Measurements from ENCODE around the gene ANKRD9. TPM values are rescaled to one million over a fixed set of nuclear protein-coding genes. Genes with fewer than 3 reads are reported as not detected.
A peak's percentile ranks its signal among the peaks of the same experiment; 100 is the strongest.

The ANKRD9 gene, protein sequence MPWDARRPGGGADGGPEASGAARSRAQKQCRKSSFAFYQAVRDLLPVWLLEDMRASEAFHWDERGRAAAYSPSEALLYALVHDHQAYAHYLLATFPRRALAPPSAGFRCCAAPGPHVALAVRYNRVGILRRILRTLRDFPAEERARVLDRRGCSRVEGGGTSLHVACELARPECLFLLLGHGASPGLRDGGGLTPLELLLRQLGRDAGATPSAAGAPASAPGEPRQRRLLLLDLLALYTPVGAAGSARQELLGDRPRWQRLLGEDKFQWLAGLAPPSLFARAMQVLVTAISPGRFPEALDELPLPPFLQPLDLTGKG
- 21.5 TPM for polyA plus RNA-seq (2013, experiment 1 of 2)
- polyA plus RNA-seq (2013, experiment 2 of 2): 21.0 TPM

DNA sequence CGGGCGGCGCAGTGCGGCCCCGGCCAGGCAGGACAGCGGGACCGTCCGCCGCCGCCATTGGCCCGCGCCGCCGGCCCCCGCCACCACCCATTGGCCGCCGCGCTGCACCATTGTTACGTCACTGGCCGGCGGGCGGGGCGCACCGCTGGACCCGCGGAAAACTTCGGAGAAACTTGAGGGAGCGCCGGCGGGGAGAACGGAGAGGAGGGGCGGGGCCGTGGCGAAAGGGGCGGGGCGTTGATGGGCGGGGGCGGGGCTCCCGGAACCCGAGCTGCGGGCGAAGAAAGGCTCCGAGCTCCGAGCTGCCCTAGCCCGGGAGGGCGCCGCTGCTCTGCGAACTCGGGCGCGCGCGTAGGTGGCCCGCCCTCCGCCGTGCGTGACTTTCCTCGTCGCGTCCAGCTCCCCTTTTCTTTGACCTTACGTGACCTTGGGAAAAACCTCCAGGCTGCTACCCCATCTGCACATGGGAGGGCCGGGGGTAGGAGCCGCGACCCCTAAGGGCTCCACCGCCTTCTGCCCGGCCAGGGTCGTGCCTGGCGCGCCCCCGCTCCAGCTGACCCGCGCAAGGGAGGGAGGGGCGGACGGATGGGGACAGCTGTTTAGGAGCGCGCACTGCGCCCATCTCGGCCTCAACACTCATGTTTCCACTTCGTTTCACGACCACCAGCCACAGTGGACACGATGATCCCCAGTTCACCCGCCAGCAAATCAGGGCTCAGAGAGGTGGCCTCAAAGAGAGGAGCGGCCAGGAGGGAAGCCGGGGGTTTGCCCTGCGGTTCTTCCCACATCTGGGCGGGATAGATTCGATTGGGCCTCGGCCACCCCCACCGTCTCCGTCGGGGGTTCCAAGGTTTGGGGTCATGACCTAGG is at the start of gene ANKRD9:
TSS of gene ANKRD9 (minus strand) at position 31 of the 870 bp plus-strand sequence. CDS start 1,887 bp downstream, outside the sequence.
- H3K14ac ChIP-seq (ENCODE audit: low read length): peak within 1 kb of the TSS; percentile 82
- peak within 1 kb of the TSS; percentile 67 for H3K27ac ChIP-seq (replicated peaks; ENCODE audit: low read length)
- peak within 1 kb of the TSS; percentile 95 for H3K18ac ChIP-seq (ENCODE audit: low read length)
- peak; percentile 95 for DNase-seq (ENCODE audit: low spot score)
- peaks cover 13 to 21% of the 10 kb centered on the region in 2 donors for H3K4me1 ChIP-seq (ENCODE audit: control insufficient read depth in 2 of 2, insufficient read depth in 1 of 2, low read depth in 1 of 2, low read length in 2 of 2)
- peak within 1 kb of the TSS; percentile 94 for H2BK5ac ChIP-seq (ENCODE audit: low read length)
- H2BK120ac ChIP-seq (ENCODE audit: low read depth, low read length): peak within 1 kb of the TSS; percentile 24
- H4K91ac ChIP-seq (ENCODE audit: low read depth, low read length, poor library complexity): no peak within 1 kb of the TSS
- peak within 1 kb of the TSS; percentile 80 to 91 for H3K4me3 ChIP-seq (ENCODE audit: low read length in 2 of 2)
- peak within 1 kb of the TSS; percentile 91 for H3K23ac ChIP-seq (ENCODE audit: low read depth, low read length, poor library complexity)
- H2BK15ac ChIP-seq (ENCODE audit: low read length): peak within 1 kb of the TSS; percentile 75
- peak within 1 kb of the TSS; percentile 41 for H2BK12ac ChIP-seq (ENCODE audit: low read length)
- H3K27me3 ChIP-seq (ENCODE audit: control insufficient read depth in 3 of 3, insufficient read depth in 3 of 3, low read depth in 1 of 3, low read length in 3 of 3): no peaks in the 10 kb centered on the region
- H3K9me3 ChIP-seq (replicated peaks in 1 of 2; ENCODE audit: control insufficient read depth in 2 of 2, insufficient read depth in 1 of 2, low read depth in 1 of 2, low read length in 2 of 2): no peaks in the 10 kb centered on the region
- H3K9ac ChIP-seq (ENCODE audit: low read depth, low read length, poor library complexity): peak within 1 kb of the TSS; percentile 97
- H3K4me2 ChIP-seq (ENCODE audit: insufficient read depth, low read length, poor library complexity, severe bottlenecking): peak within 1 kb of the TSS; percentile 93
- H3K36me3 ChIP-seq (replicated peaks in 1 of 2; ENCODE audit: control insufficient read depth in 2 of 2, insufficient read depth in 2 of 2, low read length in 2 of 2): peaks cover 18 to 23% of the 10 kb centered on the region in 2 donors
- H4K8ac ChIP-seq (ENCODE audit: low read depth, low read length): no peak within 1 kb of the TSS
- peak within 1 kb of the TSS; percentile 98 for H2AFZ ChIP-seq (ENCODE audit: low read length)
- peak within 1 kb of the TSS; percentile 99 for H2AK5ac ChIP-seq (ENCODE audit: low read depth, low read length)
- no CpG with 5 or more reads among the region's 91 CpGs for WGBS, 2 donors (ENCODE audit: extremely low coverage in 2 of 2, insufficient read length in 2 of 2, insufficient replicate concordance in 1 of 2)
- H3K4ac ChIP-seq (ENCODE audit: low read length): peak within 1 kb of the TSS; percentile 97
- peaks cover 11% of the 10 kb centered on the region for H3K79me1 ChIP-seq (ENCODE audit: low read depth, low read length)

DNA sequence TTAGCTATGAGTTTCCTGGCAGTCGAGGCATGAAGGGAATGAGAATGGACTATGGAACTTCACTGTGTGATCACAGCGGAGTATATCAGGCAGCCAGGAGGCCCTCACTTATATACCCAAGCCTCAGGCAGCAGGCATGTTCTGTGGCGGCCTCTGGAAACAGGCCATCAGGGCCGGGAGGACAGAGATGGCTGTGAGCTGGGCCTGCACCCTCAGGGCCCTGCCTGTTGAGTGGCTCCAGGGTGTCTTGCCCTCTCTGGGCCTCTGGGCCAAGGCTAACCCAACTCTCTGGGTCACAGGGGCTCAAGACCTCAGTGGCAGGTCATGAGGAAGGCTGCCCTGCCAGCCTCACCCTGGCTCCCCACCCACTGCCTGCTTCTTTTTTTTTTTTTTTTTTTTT is 49.0 kb upstream of the ANKRD9 start:
- Histone ChIP-seq H4K91ac (ENCODE audit: low read depth, low read length, poor library complexity) (no peak overlapping the region), H2BK15ac (ENCODE audit: low read length) (peak overlapping the region; percentile 38), H3K27me3 (ENCODE audit: control insufficient read depth in 3 of 3, insufficient read depth in 3 of 3, low read depth in 1 of 3, low read length in 3 of 3) (peaks cover 0 to 17% (median 2%) of the 10 kb centered on the region in 3 experiments), H3K9me3 (replicated peaks in 1 of 2; ENCODE audit: control insufficient read depth in 2 of 2, insufficient read depth in 1 of 2, low read depth in 1 of 2, low read length in 2 of 2) (no peaks in the 10 kb centered on the region), H3K79me1 (ENCODE audit: low read depth, low read length) (peaks cover 4% of the 10 kb centered on the region), H3K14ac (ENCODE audit: low read length) (no peak overlapping the region), H3K4ac (ENCODE audit: low read length) (no peak overlapping the region), H2AK5ac (ENCODE audit: low read depth, low read length) (peak overlapping the region; percentile 91), H2BK12ac (ENCODE audit: low read length) (no peak overlapping the region), H2AFZ (ENCODE audit: low read length) (no peak overlapping the region), H3K9ac (ENCODE audit: low read depth, low read length, poor library complexity) (no peak overlapping the region), H4K8ac (ENCODE audit: low read depth, low read length) (no peak overlapping the region), H3K23ac (ENCODE audit: low read depth, low read length, poor library complexity) (no peak overlapping the region), H2BK5ac (ENCODE audit: low read length) (no peak overlapping the region), H2BK120ac (ENCODE audit: low read depth, low read length) (no peak overlapping the region), H3K4me3 (ENCODE audit: low read length in 2 of 2) (no peak overlapping the region), H3K18ac (ENCODE audit: low read length) (no peak overlapping the region), H3K4me2 (ENCODE audit: insufficient read depth, low read length, poor library complexity, severe bottlenecking) (no peak overlapping the region), H3K27ac (replicated peaks; ENCODE audit: low read length) (no peak overlapping the region), H3K36me3 (replicated peaks in 1 of 2; ENCODE audit: control insufficient read depth in 2 of 2, insufficient read depth in 2 of 2, low read length in 2 of 2) (no peaks in the 10 kb centered on the region), H3K4me1 (ENCODE audit: control insufficient read depth in 2 of 2, insufficient read depth in 1 of 2, low read depth in 1 of 2, low read length in 2 of 2) (peaks cover 0 to 2% of the 10 kb centered on the region in 2 donors)
- WGBS, 2 donors (ENCODE audit: extremely low coverage in 2 of 2, insufficient read length in 2 of 2, insufficient replicate concordance in 1 of 2): no CpG with 5 or more reads among the region's 4 CpGs
- no peak for DNase-seq (ENCODE audit: low spot score)

DNA sequence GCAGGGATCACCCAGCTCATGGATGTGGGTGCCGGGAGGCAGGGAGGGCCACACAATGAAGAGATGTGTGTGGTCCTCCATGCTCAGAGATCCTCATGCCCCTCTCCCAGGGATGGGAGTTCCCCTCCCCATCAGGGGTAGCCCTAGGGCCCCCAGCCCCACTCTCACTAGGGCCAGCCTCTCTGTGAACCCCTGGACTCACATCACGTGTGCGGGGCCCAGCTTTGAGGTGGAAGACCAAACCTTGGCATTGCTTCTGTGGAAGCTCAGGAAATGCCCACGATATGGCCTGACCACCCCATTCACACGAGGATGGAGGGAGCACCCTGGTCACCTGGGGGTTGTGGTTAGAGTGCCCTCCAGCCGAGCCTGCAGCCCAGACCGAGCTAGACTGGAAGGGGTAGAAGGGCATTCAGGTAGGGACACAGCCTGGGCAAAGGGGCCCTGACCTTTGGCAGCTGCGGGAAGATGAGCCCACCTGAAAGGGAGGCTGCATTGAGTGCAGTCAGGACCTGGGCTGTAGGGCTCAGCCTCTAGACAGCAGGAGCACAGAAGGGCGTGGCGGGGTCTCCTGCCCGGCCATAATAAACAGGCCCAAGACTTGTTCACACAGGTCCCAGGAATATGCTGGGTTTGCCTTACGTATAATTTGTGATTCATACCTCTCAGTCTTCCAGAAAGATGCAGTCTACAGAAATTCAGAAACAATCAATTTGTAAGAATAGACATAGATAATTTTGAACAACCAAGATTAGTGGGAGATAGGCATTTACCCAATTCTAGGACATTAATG is 48.1 kb upstream of the ANKRD9 start:
- Histone ChIP-seq H2AFZ (ENCODE audit: low read length) (no peak overlapping the region), H3K18ac (ENCODE audit: low read length) (peak overlapping the region; percentile 76), H2BK120ac (ENCODE audit: low read depth, low read length) (peak overlapping the region; percentile 47), H3K4me2 (ENCODE audit: insufficient read depth, low read length, poor library complexity, severe bottlenecking) (no peak overlapping the region), H4K91ac (ENCODE audit: low read depth, low read length, poor library complexity) (no peak overlapping the region), H3K27ac (replicated peaks; ENCODE audit: low read length) (no peak overlapping the region), H3K36me3 (replicated peaks in 1 of 2; ENCODE audit: control insufficient read depth in 2 of 2, insufficient read depth in 2 of 2, low read length in 2 of 2) (no peaks in the 10 kb centered on the region), H2BK12ac (ENCODE audit: low read length) (peak overlapping the region; percentile 84), H3K4me1 (ENCODE audit: control insufficient read depth in 2 of 2, insufficient read depth in 1 of 2, low read depth in 1 of 2, low read length in 2 of 2) (peaks cover 0 to 2% of the 10 kb centered on the region in 2 donors), H2AK5ac (ENCODE audit: low read depth, low read length) (peak overlapping the region; percentile 88), H3K27me3 (ENCODE audit: control insufficient read depth in 3 of 3, insufficient read depth in 3 of 3, low read depth in 1 of 3, low read length in 3 of 3) (peaks cover 0 to 17% (median 2%) of the 10 kb centered on the region in 3 experiments), H3K4me3 (ENCODE audit: low read length in 2 of 2) (no peak overlapping the region), H3K14ac (ENCODE audit: low read length) (peak overlapping the region; percentile 21), H2BK15ac (ENCODE audit: low read length) (peak overlapping the region; percentile 2), H3K79me1 (ENCODE audit: low read depth, low read length) (peaks cover 4% of the 10 kb centered on the region), H3K9me3 (replicated peaks in 1 of 2; ENCODE audit: control insufficient read depth in 2 of 2, insufficient read depth in 1 of 2, low read depth in 1 of 2, low read length in 2 of 2) (no peaks in the 10 kb centered on the region), H4K8ac (ENCODE audit: low read depth, low read length) (peak overlapping the region; percentile 65), H3K23ac (ENCODE audit: low read depth, low read length, poor library complexity) (no peak overlapping the region), H3K4ac (ENCODE audit: low read length) (peak overlapping the region; percentile 76), H3K9ac (ENCODE audit: low read depth, low read length, poor library complexity) (peak overlapping the region; percentile 70), H2BK5ac (ENCODE audit: low read length) (peak overlapping the region; percentile 82)
- no peak for DNase-seq (ENCODE audit: low spot score)
- no CpG with 5 or more reads among the region's 12 CpGs for WGBS, 2 donors (ENCODE audit: extremely low coverage in 2 of 2, insufficient read length in 2 of 2, insufficient replicate concordance in 1 of 2)
